ENCODE data around the gene RAB9B.
"Not testable (repeated sequence)": the region's sequence is repeated elsewhere in the genome, so short reads cannot be mapped to it uniquely, and the experiment has no call there.

RAB9B gene, protein sequence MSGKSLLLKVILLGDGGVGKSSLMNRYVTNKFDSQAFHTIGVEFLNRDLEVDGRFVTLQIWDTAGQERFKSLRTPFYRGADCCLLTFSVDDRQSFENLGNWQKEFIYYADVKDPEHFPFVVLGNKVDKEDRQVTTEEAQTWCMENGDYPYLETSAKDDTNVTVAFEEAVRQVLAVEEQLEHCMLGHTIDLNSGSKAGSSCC

GRCh38 chrX:103831803-103832544 is at the start of gene RAB9B:
RAB9B (minus strand) TSS chrX:103832257; CDS start chrX:103825784, 6,473 bp downstream.
- peak; percentile 39 for DNase-seq (ENCODE audit: low read depth, low spot score)

DNA sequence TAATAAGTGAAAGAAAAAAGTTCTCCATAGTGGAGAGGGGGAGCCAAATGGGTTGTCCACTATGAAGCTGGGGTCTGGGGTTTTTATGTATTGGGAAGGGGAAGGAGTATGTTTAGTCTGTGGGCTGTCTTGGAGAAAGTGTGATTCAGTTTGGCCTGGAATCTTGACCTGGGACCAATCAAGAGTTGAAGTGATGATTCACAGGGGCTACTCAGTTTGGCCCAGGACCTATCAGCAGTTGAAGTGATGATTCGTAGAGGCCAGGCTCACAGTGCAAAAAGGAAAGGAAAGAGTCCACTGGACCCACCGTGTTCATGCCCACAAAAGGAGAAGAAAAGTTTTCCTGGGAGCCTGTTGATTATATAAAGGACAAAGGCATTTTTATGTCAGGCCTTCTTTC is 47.3 kb upstream of the RAB9B start:
- DNase-seq (ENCODE audit: low read depth, low spot score): peak; percentile 16

GRCh38 chrX:103878466-103879122 is 46.5 kb upstream of the RAB9B start:
- peak; percentile 76 for DNase-seq (ENCODE audit: low read depth, low spot score)

DNA sequence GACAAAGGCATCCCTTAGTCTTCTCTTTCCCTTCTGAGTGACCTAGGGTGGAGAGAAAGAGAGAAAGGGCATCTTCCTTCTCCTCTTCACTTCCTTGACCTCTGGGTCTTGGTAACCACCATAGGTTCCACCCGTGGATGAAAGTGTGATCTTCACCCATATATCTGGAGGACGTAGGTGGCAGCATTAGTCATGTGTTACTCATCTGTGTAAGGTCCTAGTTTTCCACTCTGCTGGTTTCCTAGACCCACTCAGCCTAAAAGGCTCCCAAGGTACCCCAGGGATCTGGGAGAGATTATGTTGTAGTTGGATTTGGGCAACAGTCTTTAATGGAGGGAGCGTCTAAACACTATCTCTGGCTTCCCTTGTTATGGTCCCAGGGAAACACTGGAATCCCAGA is 45.5 kb upstream of the RAB9B start:
- DNase-seq (ENCODE audit: low read depth, low spot score): no peak

DNA sequence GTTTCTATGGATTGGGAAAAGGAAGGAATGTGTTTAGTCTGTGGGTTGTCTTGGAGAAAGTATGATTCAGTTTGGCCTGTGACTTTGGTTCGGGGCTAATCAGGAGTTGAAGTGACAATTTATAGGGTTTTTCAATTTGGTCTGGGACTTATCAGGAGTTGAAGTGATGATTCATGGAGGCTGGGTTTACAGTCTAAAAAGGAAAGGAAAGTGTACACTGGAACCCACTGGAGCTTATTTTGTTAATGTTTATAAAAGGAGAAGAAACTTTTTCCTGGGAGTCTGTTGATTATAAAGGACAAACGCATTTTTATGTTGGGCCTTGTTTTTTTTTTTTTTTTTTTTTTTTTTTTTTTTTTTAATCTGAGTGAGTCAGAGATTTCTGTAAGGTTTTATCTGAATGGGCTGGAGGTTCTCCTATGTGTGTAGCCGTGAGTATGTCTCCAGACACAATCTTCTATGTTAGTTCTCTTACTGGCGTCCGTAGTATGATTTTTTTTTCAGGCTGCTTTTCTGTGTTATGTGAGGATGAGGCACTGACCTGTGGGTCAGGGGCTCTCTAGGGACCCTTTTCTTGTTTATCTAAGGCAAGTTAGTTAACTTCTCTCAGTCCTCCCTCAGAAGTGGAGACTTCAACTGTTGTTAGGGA is 33.0 kb upstream of the RAB9B start:
- peak; percentile 20 for DNase-seq (ENCODE audit: low read depth, low spot score)

DNA sequence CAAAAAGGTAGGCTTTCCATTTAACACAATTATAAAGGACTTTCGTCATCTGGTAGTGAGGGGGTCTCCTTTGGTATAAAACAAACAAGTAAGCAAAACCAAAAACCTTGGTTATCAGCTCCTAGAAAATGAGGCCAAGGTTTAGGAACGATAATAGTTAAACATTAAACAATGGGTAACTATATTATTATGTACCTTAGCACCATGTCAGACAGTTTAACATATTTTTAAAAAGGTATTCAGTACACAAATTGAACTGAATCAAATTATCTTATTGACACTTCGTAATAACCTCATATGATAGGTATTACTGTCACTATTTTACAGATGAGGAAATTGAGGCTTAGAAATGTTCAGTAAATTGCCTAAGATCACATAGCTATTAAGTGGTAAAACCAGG is 32.1 kb upstream of the RAB9B start:
- no peak for DNase-seq (ENCODE audit: low read depth, low spot score)

DNA sequence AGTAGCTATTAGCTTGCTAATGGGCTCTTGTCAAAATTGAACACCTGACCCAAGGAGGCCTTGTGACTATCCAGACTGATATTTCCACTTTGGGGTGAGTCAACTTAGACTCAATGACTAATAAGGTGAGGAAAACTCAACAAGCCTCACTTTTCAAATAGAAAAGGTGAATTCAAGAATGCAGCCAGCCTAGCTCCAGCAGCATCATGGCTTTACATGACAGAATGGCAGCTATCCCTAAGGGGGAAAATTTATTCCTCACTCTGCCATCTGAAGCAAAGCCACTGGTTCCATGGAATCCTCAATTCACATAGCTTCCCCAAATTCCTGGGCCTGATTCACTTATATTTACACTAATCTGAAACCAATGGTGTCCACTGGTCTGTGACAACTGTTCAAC is 29.1 kb upstream of the RAB9B start:
- no peak for DNase-seq (ENCODE audit: low read depth, low spot score)

DNA sequence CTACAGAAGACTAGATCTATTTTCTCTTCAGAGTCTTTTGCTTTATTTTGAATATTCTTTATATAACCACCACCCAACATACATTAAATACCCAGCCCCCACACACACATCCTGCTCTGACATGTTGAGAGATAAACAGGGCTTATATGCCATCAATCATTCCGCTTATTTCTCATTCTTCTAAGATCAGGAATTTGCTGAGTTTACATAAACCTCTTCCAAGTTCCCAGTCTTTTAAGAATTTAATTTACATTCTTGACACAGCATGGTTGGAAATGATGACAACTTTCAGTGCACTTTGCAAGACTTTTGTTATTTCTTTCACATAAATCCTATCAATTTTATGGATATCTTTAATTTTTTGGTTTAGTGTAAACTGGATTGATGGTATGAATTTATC is 17.5 kb upstream of the RAB9B start:
- DNase-seq (ENCODE audit: low read depth, low spot score): no peak

DNA sequence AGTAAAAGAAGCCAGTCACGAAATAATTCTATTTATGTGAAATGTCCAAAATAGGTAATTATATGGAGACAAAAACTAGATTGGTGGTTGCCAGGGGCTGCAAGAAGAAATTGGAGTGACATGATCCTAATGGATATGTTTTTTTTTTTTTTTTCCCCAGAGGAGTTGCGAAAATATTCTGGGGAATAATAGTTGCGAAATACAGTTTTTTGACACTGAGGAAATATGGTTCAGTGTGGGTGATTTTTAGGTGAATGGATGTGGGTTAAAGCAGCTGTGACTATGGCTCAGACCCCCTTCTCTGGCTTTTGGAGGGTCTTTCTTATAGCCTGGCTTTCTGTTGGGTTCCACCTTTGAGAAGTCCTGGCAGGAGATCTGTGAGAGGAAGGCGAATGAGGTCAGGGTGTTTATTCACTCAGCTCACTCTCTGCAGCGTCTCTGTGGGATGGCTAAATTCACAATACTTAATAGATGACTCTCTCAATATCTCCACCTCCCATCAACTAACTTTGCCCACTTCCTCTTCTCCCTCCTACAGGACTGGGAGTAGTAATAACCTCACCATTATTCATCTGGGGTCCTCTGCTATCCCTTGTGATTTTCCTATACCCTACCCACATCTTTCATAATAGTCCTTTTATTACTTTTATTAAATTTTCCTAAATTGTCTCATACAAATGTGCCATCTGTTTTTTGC is 15.3 kb upstream of the RAB9B start:
- DNase-seq (ENCODE audit: low read depth, low spot score): no peak

GRCh38 chrX:103846386-103846785 is 14.3 kb upstream of the RAB9B start:
- no peak for DNase-seq (ENCODE audit: low read depth, low spot score)

GRCh38 chrX:103845165-103845653 is 13.2 kb upstream of the RAB9B start:
- peak; percentile 81 for DNase-seq (ENCODE audit: low read depth, low spot score)

- DNase-seq (ENCODE audit: low read depth, low spot score): no peak
Observed at GRCh38 chrX:103839404-103839803, 7.3 kb upstream of the RAB9B start.

DNA sequence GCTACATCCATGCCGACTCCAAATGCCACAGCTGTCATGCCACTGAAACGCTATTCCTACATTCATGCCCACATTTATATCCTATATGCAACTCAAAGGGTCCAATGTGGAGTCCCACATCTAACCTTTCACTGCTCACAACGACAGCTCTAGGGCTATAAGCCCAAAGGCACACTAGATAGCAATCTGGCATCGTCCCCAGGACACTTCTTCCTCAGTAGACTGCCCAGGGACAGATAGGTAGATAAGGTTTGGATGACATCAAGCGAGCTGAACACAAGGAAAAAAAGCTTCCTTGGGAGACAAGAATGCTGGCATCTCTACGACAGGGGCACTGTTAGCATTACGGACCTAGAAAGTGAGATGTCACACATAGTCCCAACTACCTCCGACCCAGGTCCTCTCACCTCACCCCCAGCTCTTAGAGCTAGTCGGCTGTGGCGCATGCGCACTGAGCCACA is 685 bp downstream of the RAB9B start:
- DNase-seq (ENCODE audit: low read depth, low spot score): peak; percentile 67

DNA sequence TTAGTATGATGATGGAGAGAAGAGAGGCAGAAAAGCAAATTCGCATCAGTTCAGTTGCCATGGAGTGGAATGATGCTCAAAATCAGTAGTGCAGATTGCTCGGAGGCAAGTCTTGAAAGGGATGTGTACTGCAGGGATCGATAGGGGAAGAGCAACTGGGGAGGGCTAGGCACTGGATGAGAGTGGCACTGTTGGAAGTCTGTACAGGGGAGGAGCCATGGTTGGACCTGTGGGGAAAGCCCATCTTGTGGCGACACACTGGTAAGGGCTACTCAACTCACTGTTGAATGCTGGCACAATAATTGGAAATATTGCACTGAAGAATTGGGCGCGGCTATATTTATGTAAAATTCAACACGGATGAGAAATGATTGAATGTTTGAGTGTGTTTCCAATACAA is 1.2 kb downstream of the RAB9B start:
- DNase-seq (ENCODE audit: low read depth, low spot score): no peak

DNA sequence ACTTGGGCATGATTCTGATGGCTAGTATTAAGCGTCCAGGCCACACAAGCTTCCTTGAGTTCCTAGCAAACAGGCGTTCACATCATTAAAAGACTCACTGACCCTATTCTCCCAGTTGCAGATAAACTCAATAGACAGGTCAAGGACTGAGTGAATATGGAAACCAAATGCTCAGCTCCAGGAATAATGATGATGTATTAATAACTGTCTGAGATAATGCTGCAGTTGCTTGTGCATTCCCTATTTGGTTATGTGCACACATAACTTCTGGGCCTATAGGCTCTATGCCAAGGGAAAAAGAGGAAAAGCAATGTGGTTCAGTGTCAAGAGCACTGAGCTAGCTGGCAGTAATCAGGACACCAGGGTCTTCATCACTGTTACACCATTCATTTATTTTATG is 3.5 kb downstream of the RAB9B start:
- no peak for DNase-seq (ENCODE audit: low read depth, low spot score)

- DNase-seq (ENCODE audit: low read depth, low spot score): no peak
Observed at GRCh38 chrX:103825881-103826280, 6.2 kb downstream of the RAB9B start.

GRCh38 chrX:103823591-103823990 is 8.5 kb downstream of the RAB9B start:
- DNase-seq (ENCODE audit: low read depth, low spot score): no peak

DNA sequence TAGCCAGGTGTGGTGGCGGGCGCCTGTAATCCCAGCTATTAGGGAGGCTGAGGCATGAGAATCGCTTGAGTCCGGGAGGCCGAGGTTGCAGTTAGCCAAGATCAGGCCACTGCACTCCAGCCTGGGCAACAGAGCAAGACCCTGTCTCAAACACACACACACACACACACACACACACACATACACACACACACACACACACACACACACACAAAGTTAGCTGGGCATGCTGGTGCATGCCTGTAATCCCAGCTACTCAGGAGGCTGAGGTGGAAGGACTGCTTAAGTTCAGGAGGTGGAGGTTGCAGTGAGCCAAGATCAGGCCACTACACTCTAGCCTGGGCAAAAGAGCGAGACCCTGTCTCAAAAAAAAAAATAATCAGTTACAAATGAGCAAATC is 11.3 kb downstream of the RAB9B start:
- not testable (repeated sequence) for DNase-seq (ENCODE audit: low read depth, low spot score)

DNA sequence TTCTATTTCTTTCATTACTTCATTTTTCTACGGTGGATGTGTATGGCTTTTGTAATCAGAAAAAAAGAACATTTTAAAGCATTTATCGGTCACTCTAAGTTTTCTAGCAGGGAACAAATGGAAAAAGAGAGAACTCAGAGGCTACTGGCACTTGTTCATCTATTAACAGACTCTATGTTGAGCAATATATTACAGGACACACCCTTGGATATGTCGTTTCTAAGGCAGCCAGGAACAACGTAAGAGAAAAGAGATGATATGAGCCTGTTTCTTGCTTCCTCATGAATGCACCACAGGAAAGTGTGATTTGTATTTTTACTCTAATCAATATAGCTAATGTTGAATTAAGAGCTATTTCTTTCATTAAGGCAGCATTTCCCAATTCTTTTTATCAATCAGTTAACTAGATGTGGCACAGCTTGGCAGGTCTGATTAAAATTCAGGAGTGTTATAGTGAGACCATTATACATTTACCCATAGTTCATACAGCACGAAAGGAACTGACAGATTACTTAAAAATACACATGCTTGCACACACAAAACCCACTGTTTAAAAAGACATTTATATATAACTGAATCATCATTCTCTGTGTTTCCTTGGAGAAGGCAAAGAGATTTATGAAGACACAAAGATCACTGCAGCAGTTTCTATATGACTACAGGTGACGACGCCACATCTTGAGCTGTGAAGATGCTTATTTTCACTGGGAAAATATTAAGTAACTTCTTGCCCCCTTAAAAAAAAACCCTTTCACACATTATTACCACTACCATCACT is 13.0 kb downstream of the RAB9B start:
- no peak for DNase-seq (ENCODE audit: low read depth, low spot score)

- peak; percentile 54 for DNase-seq (ENCODE audit: low read depth, low spot score)
Observed at GRCh38 chrX:103817502-103817901, 14.6 kb downstream of the RAB9B start.

DNA sequence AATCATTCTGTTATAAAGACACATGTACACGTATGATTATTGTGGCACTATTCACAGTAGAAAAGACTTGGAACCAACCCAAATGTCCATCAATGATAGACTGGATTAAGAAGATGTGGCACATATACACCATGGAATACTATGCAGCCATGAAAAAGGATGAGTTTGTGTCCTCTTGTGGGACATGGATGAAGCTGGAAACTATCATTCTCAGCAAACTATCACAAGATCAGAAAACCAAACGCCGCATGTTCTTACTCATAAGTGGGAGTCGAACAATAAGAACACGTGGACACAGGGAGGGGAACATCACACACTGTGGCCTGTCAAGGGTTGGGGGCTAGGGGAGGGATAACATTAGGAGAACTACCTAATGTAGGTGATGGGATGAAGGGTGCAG is 15.0 kb downstream of the RAB9B start:
- not testable (repeated sequence) for DNase-seq (ENCODE audit: low read depth, low spot score)

All from astrocyte of the hippocampus (primary cell).